Activated T-cell treated with anti-CD3 and anti-CD28 coated beads for 4 hours (primary cell): ENCODE results near the gene ZNF215.
"Not testable (repeated sequence)": the region's sequence is repeated elsewhere in the genome, so short reads cannot be mapped to it uniquely, and the experiment has no call there.

Experiments
- DNase-seq: peaks from one replicate; pipeline ENCODE4 v3.0.0-alpha.2; 2020

The ZNF215 gene

DNA sequence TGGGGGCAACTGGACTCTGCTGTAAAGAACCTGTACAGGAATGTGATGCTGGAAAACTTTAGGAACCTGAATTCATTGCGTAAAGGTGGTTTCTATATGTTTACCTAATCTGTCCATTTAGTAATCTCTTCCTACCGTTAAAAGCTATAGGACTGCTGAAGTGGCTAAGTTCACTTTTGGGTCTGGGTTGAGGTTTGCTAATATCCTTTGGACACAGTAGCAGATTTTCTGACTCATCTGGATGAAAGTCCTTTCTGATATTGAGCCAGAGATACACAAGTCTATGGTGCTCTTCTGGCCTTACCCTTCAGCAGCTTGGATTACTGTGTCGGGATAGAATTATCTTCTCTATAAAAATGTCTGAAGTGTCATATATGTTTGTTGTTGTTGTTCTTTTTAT lies 16.9 kb downstream of the ZNF215 start:
- DNase-seq = no peak

- not testable (repeated sequence) for DNase-seq
Observed at GRCh38 chr11:6954248-6954647, 28.0 kb downstream of the ZNF215 start.

DNA sequence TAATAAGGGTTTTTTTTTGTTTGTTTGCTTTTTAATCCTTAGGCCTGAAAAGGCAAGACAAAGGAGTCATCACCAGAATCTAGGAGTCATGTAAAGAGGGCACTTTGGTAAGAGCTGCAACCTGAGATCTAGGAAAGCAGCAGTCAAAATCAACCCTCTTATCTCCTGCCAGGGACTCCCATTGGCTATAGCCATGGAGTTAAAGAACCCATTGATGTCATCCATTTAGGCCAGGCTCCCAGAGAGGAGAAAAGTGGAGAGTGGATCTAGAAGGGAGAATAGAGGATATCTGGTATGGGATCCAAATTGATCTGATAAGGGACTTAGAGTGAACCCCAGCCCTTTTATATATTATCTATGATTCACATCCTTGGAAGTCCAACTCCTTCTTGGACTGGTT lies 35.9 kb downstream of the ZNF215 start:
- no peak for DNase-seq

GRCh38 chr11:6962673-6963072 lies 36.4 kb downstream of the ZNF215 start:
- no peak for DNase-seq

DNA sequence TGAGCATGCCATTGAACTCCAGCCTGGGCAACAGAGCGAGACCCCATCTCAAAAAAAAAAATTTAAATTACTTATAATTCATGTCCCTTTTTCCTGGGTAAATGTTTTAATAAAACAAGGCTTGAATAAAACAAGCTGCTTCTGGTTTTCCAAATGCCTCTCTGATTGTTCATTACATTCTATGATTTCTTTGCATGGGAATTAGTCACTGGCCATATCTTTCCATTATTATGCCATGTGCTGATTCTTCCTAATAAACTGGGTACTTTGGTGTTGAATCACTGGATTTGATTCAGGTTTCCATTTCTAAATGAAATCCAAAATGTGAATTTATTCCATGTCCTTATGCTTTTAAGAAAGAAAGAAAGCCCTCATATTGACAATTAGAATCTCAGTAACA lies 42.6 kb downstream of the ZNF215 start:
- DNase-seq = no peak

GRCh38 chr11:6969854-6970253 lies 43.6 kb downstream of the ZNF215 start:
- not testable (repeated sequence) for DNase-seq

GRCh38 chr11:6979365-6979764 lies 53.1 kb downstream of the ZNF215 start:
- DNase-seq = no peak

GRCh38 chr11:6986487-6986886 lies 60.3 kb downstream of the ZNF215 start:
- DNase-seq = no peak

DNA sequence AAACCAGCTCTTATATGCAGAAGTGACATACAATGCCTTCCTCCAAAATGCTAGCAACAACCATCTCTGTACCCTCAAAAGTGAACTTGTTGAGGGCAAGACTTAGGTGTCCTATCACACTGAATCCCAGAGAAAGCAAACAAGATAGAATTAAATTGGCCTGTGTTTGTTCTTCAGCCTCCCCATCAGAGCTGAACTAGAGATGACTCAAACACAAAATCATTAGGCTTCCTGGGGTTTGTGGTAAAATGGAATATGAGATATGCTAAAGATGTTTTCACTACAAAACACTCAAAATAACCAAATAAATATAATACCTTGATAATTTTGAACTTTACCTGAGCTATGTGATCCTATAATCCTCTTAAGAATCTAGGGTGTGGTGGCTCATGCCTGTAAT lies 62.3 kb downstream of the ZNF215 start:
- DNase-seq = no peak

DNA sequence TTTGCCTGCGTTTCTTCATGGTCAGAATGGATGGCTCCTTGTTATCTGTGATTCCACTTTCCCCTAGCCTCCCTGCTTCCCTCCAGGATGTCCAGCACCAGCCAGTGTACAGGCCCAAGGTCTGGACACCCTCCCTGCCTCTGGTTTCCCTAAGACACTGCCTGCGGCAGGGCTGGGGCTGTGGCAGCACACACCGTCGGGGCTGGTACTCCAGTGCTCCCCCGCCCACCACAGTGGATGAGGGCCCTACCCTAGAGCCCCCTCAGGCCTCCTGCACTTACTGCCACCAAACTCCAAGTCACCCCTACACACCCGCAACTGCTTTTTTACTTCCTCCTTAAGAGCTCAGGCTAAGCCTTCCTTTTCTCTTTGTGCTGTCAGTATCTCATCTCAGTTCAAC lies 65.0 kb downstream of the ZNF215 start:
- no peak for DNase-seq

DNA sequence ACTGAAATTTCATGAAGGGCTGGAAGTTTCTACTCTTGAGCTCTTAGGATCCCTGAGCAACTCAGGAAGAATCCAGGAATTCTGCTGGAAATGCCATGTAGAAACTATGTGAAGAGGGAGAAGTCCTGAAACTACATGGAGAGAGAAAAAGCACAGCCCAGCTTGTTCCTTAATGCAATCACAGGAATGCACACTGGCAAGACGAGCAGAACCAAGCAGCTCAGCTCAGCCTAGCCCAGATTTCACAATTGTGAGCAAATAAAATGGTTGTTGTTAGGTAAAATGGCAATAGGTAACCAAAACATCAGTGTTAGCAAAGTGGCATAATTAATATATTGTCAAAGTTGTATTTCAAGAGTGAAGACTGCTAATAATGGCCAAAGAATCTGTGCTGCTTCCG lies 65.8 kb downstream of the ZNF215 start:
- no peak for DNase-seq

DNA sequence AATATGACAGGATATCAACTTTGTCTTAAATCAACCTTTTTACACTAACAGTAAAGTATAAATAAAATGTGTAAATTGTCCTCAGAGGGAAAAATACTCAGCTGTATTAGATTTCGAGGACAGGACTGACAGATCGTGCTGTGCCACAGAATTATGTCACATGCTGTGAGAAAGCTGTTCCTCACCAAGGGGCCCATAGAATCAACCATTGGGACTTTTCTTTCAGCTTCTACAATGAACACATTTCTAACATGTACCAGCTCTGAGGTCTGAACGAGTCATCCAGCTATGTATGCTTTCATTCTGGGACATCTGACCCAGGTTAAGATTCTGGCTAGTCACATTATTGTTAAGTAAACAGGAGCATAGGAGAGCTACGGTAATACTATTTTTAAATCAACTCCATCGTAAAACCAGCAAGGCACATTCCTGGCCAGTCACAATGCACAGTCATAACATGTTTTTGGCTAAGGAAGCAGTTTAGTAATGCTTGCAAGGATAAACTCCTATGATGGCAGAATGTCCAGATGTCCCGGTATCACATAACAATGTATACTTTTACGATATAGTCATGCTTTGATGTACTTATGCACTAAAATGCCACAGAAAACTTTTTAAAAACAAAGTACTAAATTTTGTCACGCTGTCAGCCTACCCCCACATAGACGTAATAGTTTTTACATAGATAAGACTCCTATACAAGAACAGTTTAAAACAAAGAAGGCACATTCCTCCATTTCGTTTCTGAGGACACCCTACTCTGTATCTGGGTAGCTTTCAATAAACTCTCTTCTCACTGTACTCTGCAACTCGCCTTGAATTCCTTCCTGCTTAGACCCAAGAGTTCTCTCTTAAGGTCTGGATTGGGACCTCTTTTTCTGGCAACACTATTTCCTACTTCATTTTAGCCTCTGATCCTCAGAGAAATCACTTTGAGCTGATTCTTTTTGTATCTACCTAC lies 66.5 kb downstream of the ZNF215 start:
- no peak for DNase-seq

GRCh38 chr11:6995703-6996102 lies 69.5 kb downstream of the ZNF215 start:
- no peak for DNase-seq

GRCh38 chr11:7004482-7004881 lies 78.3 kb downstream of the ZNF215 start:
- no peak for DNase-seq
